ENCODE data around the gene MALSU1. TPM values are rescaled to one million over a fixed set of nuclear protein-coding genes. Genes with fewer than 3 reads are reported as not detected.

The MALSU1 gene
- polyA plus RNA-seq, 1 of the 3 experiments (the other 2 are of a cell fraction): 102 TPM

DNA sequence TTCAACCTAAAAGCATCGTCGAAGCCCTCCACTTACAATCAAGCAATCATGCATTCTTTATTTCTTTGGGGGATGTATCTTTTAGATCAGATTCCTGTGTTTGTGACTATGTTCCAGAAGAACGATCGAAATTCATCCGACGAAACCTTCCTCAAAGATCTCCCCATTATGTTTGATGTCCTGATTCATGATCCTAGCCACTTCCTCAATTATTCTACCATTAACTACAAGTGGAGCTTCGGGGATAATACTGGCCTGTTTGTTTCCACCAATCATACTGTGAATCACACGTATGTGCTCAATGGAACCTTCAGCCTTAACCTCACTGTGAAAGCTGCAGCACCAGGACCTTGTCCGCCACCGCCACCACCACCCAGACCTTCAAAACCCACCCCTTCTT, 38.8 kb upstream of the MALSU1 start:
- no peaks in the 10 kb centered on the region for H3K27me3 ChIP-seq (ENCODE audit: insufficient read depth)
- DNase-seq: no peak
- ChIA-PET CTCF (interaction anchor here (1.1 to 23.9 kb wide), 11 partner anchors 8 to 286 kb away, joined by 3 to 359 read pairs (median 6); partner anchors contain the start of gene GPNMB), POLR2A (no interaction called here)
- H3K9me3 ChIP-seq: no peaks in the 10 kb centered on the region
- no peaks in the 10 kb centered on the region; a peak in 1 of 4 replicates for H3K4me1 ChIP-seq (ENCODE audit: control insufficient read depth in 1 of 2, insufficient read depth in 2 of 2, low read depth in 1 of 2, low read length in 1 of 2)
- WGBS (ENCODE audit: low lambda C conversion rate): 82% methylated on average over 10 of the region's 10 CpGs
- H2AFZ ChIP-seq (ENCODE audit: low read depth): no peak overlapping the region
- no peaks in the 10 kb centered on the region for H4K20me1 ChIP-seq (ENCODE audit: insufficient read depth)
- no peak overlapping the region for H3K4me3 ChIP-seq (ENCODE audit: low read depth in 2 of 2, low read length in 1 of 2)
- H3K79me2 ChIP-seq (ENCODE audit: insufficient read depth): no peaks in the 10 kb centered on the region
- H3F3A ChIP-seq (replicated peaks; ENCODE audit: insufficient read depth): peaks cover 5% of the 10 kb centered on the region
- no peaks in the 10 kb centered on the region for H3K9me2 ChIP-seq
- no peak overlapping the region for H3K27ac ChIP-seq (ENCODE audit: low read depth in 2 of 2, low read length in 1 of 2)
- no peaks in the 10 kb centered on the region for H3K36me3 ChIP-seq (replicated peaks in 1 of 2; ENCODE audit: control insufficient read depth in 1 of 2, insufficient read depth in 2 of 2, low read length in 1 of 2)
- H3K4me2 ChIP-seq: no peak overlapping the region
- TF ChIP-seq SIN3A (IDR thresholded peaks at IDR 0.05; ENCODE audit: borderline replicate concordance, low read depth, low read length) (no peak), RFX5 (IDR thresholded peaks at IDR 0.05; ENCODE audit: low read length) (no peak), TAF1 (IDR thresholded peaks at IDR 0.05; ENCODE audit: borderline replicate concordance, low read depth, low read length) (no peak)
- TF ChIP-seq, protein P1, sequence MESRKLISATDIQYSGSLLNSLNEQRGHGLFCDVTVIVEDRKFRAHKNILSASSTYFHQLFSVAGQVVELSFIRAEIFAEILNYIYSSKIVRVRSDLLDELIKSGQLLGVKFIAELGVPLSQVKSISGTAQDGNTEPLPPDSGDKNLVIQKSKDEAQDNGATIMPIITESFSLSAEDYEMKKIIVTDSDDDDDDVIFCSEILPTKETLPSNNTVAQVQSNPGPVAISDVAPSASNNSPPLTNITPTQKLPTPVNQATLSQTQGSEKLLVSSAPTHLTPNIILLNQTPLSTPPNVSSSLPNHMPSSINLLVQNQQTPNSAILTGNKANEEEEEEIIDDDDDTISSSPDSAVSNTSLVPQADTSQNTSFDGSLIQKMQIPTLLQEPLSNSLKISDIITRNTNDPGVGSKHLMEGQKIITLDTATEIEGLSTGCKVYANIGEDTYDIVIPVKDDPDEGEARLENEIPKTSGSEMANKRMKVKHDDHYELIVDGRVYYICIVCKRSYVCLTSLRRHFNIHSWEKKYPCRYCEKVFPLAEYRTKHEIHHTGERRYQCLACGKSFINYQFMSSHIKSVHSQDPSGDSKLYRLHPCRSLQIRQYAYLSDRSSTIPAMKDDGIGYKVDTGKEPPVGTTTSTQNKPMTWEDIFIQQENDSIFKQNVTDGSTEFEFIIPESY (IDR thresholded peaks at IDR 0.05; ENCODE audit: borderline replicate concordance, low read depth): no peak
- TF ChIP-seq, protein P2, sequence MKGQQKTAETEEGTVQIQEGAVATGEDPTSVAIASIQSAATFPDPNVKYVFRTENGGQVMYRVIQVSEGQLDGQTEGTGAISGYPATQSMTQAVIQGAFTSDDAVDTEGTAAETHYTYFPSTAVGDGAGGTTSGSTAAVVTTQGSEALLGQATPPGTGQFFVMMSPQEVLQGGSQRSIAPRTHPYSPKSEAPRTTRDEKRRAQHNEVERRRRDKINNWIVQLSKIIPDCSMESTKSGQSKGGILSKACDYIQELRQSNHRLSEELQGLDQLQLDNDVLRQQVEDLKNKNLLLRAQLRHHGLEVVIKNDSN (IDR thresholded peaks at IDR 0.05; ENCODE audit: borderline replicate concordance, low read depth): no peak
- no peak overlapping the region for H3K9ac ChIP-seq

DNA sequence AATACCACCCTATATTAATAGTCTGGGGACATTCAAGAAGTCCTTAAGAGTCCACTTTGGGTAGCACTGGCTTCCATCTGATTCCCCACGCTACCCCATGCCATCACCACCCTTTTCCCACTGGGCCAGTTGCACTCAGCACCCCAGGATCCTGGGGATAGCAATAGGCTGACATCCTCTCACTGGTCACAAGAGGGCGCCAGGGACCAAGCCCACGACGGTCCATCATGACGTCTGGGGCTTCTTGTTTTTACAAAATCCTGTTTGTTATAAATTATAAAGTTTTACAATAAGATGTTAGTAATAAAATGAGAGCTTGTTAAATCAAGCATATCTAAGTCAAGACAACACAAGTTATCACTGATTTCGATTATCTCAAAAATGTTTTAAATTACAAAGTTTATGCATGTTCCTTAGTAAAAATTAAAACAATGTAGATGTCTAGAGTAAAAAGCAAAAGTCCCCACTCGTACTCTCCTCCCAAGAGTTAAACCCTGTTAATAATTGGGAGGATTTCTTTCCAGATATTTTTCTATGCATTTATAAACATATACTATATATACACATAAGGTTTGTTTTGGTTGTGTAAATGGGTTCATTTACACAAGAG, 37.2 kb upstream of the MALSU1 start:
- DNase-seq: peak; percentile 91
- Histone ChIP-seq H3K27me3 (ENCODE audit: insufficient read depth) (no peaks in the 10 kb centered on the region), H3K9me3 (no peaks in the 10 kb centered on the region), H3K4me1 (ENCODE audit: control insufficient read depth in 1 of 2, insufficient read depth in 2 of 2, low read depth in 1 of 2, low read length in 1 of 2) (no peaks in the 10 kb centered on the region; a peak in 1 of 4 replicates), H3K9me2 (no peaks in the 10 kb centered on the region), H3K4me3 (ENCODE audit: low read depth in 2 of 2, low read length in 1 of 2) (no peak overlapping the region; a peak in 1 of 4 replicates), H3K9ac (no peak overlapping the region), H3K27ac (ENCODE audit: low read depth in 2 of 2, low read length in 1 of 2) (no peak overlapping the region), H2AFZ (ENCODE audit: low read depth) (peak overlapping the region; percentile 66), H3K36me3 (replicated peaks in 1 of 2; ENCODE audit: control insufficient read depth in 1 of 2, insufficient read depth in 2 of 2, low read length in 1 of 2) (no peaks in the 10 kb centered on the region), H3F3A (replicated peaks; ENCODE audit: insufficient read depth) (peaks cover 5% of the 10 kb centered on the region), H3K4me2 (no peak overlapping the region), H3K79me2 (ENCODE audit: insufficient read depth) (no peaks in the 10 kb centered on the region), H4K20me1 (ENCODE audit: insufficient read depth) (no peaks in the 10 kb centered on the region)
- WGBS (ENCODE audit: low lambda C conversion rate): 2% methylated on average over 7 of the region's 7 CpGs
- ChIA-PET CTCF (interaction anchor here (0.6 to 23.9 kb wide), 37 partner anchors 9 to 453 kb away, joined by 3 to 359 read pairs (median 4); partner anchors contain the start of gene KLHL7), POLR2A (no interaction called here)
- TF ChIP-seq CHD2 (IDR thresholded peaks at IDR 0.05; ENCODE audit: low read length, partially characterized antibody) (peak; percentile 24), RAD21 (IDR thresholded peaks at IDR 0.05; ENCODE audit: low read length) (peak; percentile 90), SIN3A (IDR thresholded peaks at IDR 0.05; ENCODE audit: borderline replicate concordance, low read depth, low read length) (peak; percentile 54; the same call in 1 of the 2 replicates), SMC3 (IDR thresholded peaks at IDR 0.05; ENCODE audit: low read depth, low read length) (peak; percentile 85), GATA2 (CRISPR knock-in tag; IDR thresholded peaks at IDR 0.05) (no peak), NRF1 (IDR thresholded peaks at IDR 0.05; ENCODE audit: low read depth, low read length) (no peak), POLR2AphosphoS5 (IDR thresholded peaks at IDR 0.05; ENCODE audit: low read depth, low read length) (no peak)
- TF ChIP-seq, protein P3, sequence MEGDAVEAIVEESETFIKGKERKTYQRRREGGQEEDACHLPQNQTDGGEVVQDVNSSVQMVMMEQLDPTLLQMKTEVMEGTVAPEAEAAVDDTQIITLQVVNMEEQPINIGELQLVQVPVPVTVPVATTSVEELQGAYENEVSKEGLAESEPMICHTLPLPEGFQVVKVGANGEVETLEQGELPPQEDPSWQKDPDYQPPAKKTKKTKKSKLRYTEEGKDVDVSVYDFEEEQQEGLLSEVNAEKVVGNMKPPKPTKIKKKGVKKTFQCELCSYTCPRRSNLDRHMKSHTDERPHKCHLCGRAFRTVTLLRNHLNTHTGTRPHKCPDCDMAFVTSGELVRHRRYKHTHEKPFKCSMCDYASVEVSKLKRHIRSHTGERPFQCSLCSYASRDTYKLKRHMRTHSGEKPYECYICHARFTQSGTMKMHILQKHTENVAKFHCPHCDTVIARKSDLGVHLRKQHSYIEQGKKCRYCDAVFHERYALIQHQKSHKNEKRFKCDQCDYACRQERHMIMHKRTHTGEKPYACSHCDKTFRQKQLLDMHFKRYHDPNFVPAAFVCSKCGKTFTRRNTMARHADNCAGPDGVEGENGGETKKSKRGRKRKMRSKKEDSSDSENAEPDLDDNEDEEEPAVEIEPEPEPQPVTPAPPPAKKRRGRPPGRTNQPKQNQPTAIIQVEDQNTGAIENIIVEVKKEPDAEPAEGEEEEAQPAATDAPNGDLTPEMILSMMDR (IDR thresholded peaks at IDR 0.05): peak; percentile 99
- TF ChIP-seq, protein P4, sequence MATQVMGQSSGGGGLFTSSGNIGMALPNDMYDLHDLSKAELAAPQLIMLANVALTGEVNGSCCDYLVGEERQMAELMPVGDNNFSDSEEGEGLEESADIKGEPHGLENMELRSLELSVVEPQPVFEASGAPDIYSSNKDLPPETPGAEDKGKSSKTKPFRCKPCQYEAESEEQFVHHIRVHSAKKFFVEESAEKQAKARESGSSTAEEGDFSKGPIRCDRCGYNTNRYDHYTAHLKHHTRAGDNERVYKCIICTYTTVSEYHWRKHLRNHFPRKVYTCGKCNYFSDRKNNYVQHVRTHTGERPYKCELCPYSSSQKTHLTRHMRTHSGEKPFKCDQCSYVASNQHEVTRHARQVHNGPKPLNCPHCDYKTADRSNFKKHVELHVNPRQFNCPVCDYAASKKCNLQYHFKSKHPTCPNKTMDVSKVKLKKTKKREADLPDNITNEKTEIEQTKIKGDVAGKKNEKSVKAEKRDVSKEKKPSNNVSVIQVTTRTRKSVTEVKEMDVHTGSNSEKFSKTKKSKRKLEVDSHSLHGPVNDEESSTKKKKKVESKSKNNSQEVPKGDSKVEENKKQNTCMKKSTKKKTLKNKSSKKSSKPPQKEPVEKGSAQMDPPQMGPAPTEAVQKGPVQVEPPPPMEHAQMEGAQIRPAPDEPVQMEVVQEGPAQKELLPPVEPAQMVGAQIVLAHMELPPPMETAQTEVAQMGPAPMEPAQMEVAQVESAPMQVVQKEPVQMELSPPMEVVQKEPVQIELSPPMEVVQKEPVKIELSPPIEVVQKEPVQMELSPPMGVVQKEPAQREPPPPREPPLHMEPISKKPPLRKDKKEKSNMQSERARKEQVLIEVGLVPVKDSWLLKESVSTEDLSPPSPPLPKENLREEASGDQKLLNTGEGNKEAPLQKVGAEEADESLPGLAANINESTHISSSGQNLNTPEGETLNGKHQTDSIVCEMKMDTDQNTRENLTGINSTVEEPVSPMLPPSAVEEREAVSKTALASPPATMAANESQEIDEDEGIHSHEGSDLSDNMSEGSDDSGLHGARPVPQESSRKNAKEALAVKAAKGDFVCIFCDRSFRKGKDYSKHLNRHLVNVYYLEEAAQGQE (IDR thresholded peaks at IDR 0.05; ENCODE audit: low read depth, low read length): peak; percentile 62
